ENCODE data around the gene CDKN1B.
"Not testable (repeated sequence)": the region's sequence is repeated elsewhere in the genome, so short reads cannot be mapped to it uniquely, and the experiment has no call there.

Gene CDKN1B

DNA sequence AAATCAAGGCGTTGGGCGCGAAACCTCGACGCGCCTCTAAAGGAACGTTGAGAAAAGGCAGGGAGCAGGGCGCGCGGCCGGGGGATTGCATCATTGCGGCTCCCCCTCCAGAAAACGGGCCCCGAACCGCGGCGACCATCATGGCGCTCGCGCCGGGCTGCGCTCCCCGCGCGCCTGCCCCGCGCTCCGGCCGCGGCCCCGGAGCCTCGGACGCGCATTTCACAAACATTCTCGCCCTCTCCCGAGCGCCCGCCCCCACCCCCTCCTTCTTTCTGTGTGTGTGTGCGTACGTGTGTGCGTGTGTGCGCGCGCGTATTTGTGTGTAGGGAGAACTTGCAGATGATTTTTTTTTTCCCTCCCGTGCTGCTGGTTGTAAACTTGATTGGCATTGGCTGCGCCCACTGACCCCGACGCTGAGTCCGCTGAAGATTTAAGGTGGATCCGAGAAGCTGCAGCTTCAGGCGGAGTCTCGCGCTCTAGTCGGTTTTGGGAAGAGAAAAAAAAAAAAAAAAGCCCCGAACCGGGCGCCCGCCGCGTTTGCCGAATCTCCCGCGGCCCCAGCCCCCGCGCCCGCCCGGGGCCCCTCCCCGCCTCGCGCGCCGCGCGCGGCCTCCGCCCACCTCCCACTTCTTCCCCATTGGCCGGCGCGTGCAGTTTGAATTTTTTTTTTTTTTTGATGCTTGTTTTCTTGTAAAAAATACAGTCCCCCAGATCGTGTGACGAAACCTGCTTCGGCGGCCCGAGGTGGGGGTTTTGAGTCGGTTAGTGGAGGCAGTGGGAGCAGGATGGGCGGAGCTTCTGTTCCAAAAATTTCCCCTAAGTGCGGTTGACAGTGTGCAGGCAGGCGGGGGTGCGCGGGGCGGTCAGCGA, 8.2 kb downstream of the CDKN1B start:
- peak; percentile 97 for DNase-seq

DNA sequence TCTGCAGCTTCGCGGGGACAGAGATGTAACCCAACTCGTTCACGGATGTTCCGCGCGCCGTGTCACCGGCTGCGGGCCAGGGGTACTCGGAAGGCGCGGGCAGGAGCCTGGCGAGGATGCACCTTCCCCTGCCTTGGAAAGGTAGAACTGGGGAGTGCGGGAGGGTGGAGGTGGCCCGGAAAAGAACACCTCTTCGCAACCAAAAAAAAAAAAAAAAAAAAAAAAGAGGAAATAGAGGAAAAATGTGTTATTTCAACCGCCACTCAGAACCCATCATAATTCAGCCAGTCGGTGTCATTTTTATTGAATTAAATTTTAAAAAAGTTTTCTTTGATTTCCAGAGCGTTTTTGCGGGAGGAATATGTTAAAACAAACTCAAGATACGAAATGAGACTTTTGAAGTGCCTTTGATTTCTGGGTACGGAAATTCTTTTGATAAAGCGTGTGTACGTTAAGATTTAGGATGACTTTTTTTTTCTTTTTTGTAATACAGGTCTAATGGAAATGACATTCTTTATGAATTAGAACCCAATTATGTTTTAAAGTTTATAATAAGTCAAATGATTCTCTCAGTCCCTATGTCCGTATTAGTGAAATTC, 8.9 kb downstream of the CDKN1B start:
- DNase-seq, result no peak

DNA sequence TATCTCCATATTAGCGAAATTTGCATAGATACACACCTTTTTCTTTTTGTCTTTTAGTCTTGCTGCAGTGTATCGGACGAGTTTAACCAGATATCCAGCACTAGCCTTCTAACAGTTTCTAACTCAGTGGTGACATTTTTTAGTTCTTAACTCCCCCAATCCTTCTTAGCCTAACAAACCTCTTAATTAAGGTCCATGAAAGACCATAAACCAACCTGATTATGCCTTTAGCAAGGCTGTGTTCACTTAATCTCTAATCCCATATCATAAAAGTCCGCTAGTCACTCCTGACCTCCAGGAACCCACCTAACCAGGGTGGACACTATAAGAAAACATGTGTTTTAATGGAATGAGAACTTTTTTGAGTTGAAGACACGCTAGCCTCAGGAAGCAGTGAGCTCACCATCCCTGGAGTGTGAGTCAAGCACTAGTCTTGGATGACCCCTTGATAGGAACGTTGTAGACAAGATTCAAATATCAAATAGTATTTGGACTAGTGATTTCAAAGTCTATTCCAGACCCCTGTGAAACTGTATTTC, 9.5 kb downstream of the CDKN1B start:
- no peak for DNase-seq

DNA sequence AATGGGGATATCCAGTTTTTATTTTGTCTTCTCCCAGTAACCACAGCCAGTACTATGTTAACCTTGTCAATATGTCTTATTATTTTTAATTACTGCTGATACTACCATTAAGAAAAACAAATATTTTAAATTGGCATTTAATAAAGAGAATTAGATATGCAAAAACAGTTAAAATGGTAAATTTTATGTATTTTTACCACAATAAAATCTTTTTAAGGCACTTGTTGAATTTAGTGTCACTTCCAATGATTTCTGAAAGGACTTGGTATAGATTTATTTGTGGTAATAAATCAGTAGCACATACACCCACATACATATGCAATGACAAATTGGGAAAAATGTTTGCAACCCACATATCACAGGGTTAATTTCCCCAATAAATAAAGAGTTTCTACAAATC, 14.0 kb downstream of the CDKN1B start:
- DNase-seq, result no peak

DNA sequence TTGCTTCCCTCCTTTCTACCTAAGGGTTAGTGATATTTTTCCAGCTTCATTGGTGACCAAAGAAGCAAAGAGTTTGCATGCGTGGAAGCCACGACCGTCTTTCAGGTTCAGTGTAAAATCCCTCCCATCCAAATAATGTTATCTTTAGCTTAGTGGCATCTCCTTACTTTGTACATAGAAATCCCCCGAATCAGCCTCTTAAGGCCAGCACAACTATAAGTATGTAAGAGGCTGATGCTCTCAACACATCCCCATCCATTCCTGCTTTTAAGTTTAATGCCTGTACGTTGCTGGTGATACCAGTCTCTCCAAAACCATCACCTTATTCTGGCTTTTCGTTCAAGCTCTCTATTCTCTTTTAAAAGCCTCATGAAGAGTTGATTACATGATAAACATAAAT, 14.6 kb downstream of the CDKN1B start:
- no peak for DNase-seq

DNA sequence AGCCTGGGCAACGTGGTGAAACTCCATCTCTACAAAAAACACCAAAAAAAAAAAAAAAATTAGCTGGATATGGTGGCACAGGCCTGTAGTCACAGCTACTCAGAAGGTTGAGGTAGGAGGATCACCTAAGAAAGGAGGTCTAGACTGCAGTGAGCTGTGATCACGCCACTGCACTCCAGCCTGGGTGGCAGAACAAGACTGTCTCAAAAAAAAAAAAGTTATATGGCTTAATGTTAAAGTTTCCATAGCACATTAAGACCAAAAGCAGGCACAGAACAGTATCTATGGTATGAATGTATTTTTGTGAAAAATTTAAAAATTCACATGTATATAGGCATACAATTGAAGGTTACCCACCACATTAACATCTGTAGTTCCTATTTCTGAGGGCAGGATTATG, 15.9 kb downstream of the CDKN1B start:
- no peak for DNase-seq

DNA sequence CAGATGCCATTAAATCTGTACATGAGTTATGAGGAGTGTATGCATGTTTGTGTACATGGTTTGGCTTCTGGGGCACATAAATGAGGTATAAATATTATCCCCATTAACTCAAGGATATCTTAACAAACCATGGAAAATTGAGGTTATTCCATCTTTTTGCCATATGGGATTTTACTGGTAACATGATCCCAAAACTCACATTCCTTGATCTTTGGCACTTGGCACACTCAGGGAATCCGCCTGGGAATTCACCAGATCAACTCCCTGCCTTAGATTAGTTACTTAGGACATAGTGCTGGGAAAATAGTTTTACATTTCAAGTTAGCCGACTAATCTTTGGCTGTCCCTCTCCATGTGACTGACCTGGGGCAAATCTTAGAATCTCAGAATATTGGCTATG, 16.9 kb downstream of the CDKN1B start:
- no peak for DNase-seq

DNA sequence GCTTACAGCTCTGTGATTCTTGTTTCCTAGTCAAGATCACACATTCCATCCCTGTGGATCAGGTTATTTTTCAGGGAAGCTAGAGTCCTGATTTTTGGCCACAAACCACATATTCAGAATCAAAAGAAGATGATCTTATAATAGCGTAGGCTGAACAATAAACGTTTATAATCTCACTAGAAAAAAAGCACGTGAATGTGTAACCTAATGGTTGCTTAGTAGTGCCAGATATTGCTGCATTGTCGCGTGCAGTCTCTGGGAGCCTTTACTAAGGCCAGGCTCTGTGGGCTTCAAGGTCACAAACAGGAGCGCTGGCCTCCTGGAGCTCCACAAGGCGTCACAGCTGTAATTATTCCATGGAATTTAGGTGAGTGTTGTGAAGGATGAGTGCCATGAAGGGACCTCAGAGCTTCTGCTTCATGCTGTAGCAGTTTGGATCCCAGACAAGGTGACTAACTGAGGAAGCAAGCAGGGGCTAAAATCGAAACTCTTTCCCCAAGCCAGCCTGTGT, 17.4 kb downstream of the CDKN1B start:
- DNase-seq, result no peak

DNA sequence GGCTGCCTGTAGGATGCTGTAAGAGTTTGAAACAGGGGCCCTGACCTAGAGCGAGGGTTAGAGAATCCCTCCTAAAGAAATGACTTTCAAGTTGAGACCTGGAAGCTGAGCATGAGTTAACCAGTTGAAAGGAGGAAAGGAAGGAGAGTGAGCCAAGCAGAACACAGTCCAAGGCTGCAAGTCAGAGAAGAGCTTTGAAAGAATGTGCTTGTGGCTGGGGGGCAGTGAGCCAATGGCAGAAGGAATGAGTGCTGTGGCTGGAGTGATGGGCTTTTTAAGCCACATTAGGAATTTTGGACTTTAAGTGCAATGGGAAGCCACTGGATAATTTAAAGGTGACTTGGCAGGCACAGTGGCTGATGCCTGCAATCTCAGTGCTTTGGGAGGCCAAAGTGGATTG, 18.1 kb downstream of the CDKN1B start:
- DNase-seq, result no peak

DNA sequence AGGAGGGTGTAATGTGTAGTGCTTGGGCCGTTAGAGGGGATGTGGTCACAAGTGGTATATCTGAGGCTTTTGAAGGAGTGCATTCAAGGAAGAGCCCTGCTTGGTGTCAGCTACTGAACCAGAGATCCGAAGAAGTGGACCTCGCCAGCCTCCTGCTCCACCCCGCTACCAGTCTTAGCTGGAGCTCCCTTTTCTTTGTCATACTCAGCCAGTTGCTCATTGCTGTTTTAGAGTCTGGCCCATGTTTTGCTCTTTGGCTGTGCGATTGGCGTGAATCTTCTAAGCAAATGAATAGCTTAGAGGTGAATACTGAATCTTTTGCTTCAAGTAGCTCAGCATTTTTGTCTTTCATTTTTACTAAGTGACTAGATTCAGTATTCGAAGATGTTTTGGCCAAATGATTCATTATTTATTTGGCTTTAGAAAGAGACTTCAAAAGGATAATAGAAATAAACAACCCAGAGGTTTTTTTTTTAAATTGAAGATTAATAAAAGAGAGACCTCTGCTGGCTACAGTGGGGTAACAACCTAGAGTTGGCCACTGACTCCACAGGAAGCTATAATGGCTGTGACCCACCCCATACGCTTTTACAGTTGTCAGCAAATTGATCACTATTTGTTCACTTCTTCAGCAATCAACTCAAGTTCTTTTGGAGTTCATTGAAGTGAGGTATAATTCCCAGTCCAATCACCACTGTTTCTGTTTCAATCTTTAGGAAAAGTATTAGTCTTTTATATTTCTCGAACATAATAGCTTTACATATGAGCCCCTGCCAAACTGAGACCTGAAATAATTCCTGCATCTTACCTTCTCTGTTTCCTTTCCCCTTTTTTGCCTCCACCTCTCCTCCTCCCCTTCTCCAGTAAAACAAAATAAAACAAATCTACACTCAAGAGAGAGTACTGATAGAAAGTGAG, 19.9 kb downstream of the CDKN1B start:
- DNase-seq, result no peak

DNA sequence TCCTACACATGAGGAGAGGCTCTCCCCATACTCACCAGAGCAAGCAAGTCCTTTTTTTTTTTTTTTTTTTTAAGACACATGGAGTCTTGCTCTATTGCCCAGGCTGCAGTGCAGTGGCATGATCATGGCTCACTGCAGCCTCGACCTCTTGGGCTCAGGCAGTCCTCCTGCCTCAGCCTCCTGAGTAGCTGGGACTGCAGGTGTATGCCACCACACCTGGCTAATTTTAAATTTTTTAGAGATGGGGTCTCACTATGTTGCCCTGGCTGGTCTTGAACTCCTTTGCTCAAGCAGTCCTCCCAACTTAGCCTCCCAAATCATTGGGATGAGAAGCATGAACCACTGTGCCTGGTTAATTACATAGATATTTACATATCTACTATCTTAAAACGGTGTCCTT, 21.0 kb downstream of the CDKN1B start:
- not testable (repeated sequence) for DNase-seq

DNA sequence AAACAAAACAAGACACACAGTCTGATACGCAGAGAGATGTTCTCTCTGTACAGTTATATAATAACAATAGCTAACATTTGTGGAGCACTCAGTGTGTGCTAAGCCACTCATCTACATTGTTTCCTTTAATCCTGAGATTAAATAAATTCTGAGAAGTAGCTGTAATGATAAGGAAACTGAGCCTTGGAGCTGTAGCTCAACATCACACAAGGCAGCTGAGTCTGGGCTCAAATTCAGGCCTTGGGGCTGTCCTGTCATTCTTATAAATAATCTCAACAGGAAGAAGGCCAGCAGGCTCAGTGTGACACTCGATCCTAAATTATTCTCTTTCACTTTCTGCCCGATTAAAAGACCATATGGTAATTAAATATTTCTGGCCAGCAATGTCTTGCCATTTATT, 24.5 kb downstream of the CDKN1B start:
- no peak for DNase-seq

DNA sequence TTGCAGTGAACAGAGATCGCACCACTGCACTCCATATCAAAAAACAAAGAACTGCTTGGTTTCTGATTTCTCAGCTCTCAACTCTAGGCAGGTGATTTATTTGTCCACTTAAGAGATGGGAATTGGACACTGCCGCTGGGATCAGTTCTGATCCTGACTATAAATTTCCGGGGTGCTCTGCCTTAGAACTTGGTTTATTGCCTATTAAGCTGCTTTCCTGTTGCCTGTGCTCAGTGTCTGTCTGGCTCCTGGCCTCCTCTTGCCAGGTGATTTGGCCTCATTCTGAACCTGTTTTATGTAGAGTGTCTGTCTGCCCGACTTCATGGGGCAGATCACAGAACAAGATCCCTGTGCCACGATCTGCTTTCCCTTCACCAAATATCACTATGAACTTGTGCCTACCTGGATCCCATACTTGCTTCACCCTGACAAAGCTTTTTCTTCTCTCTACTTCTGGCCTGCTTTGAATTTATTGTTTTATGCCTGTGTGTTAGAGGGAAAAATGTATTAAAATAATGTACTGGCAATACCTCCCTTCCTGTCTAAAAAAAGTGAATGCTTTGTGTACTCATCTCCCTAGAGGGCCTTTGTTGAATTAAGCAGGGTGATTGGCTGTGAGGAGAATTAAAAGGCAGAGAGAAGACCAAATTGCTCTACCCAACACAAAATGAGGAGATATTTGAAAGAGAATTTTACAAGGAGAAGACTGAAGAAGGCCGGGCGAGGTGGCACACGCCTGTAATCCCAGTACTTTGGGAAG, 27.6 kb downstream of the CDKN1B start:
- DNase-seq, result no peak

DNA sequence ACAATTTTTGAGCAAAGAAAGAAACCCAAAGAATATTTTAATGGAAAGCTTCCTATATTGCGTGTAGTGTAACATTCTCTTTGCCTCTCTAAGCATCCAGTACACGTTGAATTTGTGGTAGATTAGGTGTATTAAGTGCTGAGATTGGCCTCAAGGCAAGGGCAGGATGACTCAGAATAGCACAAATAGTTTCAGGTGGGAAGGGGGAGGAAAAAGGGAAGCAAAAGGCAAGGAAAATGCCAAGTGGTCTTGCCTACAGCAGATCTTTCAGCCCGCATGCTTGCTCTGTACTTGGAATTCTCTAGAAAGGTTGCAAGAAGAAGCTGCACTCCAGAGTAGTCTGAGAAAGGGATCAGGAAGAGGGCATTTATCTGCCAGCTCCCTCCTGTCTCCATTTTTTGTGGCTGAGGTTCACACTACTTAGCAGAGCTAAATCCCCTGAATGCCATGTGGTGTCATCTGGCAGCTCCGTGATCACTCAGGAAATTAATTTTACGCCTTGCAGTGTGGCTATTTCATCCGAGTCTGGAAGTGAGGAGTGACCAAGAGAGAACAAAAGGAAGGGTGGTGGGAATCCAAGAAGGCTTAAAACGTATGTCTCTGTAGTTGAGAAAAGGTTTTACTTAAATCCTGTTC, 28.5 kb downstream of the CDKN1B start:
- no peak for DNase-seq

DNA sequence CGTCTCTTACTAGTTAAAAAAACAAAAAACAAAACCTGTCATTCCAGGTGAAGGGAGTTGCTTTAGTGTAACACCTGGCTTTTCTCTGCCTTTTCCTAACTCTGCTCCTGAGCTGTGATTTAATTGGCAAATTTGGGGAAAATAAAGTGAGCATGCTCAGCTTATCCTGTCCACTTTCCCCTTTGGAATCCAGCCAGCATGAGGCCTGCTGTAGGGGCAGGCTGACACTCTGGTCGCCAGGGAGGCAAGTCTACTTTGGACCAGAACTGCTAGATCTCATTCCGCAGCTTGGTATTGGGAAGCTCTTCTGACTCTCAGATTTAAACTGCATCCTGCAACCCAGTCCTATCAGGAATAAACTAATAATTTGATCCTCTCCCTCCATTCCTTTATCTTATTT, 30.1 kb downstream of the CDKN1B start:
- no peak for DNase-seq

DNA sequence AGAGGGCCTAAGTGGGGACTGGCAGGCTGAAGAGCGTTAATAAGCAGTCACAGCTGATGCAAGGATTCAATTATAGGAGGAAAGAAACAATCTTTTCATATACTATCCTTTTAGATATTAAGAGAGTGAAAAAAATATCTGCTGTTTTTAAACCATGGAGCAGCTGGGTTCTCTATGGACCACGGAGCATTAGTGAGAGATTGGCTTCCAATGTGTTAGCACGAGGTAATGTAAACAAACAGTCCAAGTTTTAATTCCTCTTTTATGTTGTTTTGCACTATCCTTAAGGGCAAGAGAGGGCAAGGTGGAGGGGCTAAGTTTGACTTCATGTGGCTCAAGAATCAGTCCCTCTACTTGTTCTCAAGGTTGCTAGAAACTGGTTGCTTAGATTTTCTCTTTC, 30.9 kb downstream of the CDKN1B start:
- no peak for DNase-seq

DNA sequence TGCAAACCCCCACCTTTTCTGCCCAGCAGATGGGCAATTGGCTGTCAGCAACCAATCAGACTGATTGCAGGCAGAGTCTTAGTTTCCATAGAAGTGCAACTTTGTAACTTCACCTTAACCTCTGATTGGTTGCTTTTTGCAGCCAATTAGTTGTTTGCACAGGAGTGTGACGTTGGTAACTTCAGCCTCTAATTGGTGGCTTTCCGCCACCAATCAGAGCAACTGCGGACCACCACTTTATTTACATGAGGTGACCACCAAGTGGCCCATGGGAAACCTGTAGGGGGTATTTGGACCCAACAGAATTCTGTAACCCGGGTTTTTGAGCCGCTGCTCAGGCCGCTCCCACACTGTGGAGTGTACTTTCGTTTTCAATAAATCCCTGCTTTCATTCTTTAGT, 32.3 kb downstream of the CDKN1B start:
- no peak for DNase-seq

DNA sequence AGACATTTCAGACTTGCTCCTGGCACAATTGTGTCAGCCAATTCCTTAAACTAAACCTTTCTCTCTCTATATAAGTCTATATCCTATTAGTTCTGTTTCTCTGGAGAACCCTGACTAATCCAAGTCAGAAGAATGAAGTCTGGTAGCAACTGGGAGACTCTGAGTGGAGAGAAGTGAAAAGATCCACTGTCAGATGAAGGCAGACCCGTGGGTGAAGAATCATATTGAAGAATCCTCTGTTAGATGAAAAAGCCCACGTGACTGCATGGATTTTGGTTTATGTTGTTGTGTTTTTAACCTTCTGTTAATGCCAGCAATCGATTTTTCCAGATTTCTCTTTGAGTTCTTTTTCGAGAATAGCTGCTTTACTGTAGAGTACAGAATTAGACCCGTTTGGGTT, 38.8 kb downstream of the CDKN1B start:
- no peak for DNase-seq

DNA sequence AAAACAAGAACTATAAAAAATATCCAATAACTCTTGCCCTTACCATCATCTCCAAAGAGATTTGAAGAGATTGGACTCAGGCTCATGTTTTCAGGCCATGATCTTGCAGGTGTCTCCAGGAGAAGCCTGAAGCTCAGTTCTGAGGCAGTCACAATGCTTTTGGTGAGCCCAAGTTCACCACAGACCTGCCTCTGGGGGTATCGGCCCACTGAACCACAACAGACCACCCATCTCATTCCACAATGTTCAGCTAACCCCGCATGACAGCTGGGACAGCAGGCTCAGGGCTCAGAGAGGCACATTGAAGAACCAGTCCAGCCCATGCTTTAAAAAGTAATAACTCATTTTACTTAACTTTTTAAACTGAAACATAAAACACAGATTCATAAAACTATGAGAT, 40.0 kb downstream of the CDKN1B start:
- no peak for DNase-seq

DNA sequence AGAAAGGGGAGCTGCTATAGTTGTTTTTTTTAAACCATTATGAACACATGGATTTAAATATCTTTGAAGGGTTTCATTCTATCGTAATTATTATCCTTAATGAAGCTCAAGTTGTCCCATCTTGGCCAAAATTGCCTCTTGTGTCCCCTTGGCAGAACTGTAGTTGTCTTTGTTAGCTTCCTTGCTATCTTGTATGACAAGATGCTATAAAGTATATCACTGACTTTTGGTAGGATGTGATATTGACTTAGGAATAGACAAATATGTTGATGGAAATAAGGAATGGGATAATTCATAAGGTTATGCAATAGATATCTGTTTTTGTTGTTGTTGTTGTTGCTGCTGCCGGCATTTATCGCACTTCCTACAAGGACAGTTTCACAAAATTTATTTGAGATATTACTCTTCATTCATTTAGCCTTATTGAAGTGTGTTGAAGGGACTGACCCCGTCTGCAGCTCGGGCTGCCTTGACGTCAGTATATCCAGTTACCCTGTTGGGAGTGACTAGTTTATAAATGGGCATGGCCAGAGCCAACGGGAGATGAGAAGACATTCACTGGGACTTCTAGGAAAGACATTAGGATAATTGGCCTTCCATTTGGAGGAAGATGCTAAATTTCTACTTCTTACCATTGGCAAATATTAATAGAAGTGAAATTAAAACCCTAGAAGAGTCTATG, 42.2 kb downstream of the CDKN1B start:
- DNase-seq, result no peak

DNA sequence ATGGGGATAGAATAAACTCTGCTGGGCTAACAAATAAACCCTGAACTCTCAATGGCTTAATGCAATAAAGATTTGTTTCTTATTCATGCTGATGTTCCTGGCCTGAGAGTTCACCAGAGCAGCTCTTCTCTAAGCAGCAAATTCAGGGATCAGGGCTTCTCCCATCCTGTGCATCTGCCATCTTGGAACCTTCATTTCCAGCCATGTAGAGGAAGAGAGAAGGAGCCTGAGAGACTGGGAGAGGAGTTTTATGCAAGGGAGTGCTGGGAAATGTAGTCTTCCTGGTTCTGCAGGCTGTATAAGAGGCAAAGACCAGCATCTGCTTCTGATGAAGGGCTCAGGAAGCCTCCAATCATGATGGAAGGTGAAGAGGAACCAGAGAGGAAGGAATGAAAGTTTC, 47.7 kb downstream of the CDKN1B start:
- DNase-seq, result no peak
